Cerebellar nuclear complex (tissue), 1 donor: ENCODE measurements around the gene CLDN6.

ENCODE experiments used
- DNase-seq, 2 experiments: peaks; one replicate each; lab custom pipeline; 2025; lab: John Stamatoyannopoulos, UW

The CLDN6 gene

GRCh38 chr16:3051494-3051893, 33.5 kb upstream of the CLDN6 start:
- DNase-seq = no peak

GRCh38 chr16:3051009-3051408, 33.0 kb upstream of the CLDN6 start:
- DNase-seq = no peak

GRCh38 chr16:3050487-3050886, 32.5 kb upstream of the CLDN6 start:
- no peak for DNase-seq

- no peak for DNase-seq
Observed at GRCh38 chr16:3049921-3050481, 32.0 kb upstream of the CLDN6 start.

GRCh38 chr16:3047387-3047720, 29.4 kb upstream of the CLDN6 start:
- no peak for DNase-seq

GRCh38 chr16:3046641-3047386, 28.8 kb upstream of the CLDN6 start:
- DNase-seq = no peak

- no peak for DNase-seq
Observed at GRCh38 chr16:3045758-3046640, 28.0 kb upstream of the CLDN6 start, which contains the start of gene MMP25. TSS of gene MMP25 (plus strand) at chr16:3046561. CDS start at chr16:3046918, 357 bp downstream.

- no peak for DNase-seq
Observed at GRCh38 chr16:3044708-3045107, 26.7 kb upstream of the CLDN6 start.

- no peak for DNase-seq
Observed at GRCh38 chr16:3042376-3042775, 24.4 kb upstream of the CLDN6 start.

GRCh38 chr16:3038896-3039295, 20.9 kb upstream of the CLDN6 start:
- no peak for DNase-seq

GRCh38 chr16:3038256-3038655, 20.3 kb upstream of the CLDN6 start:
- no peak for DNase-seq

GRCh38 chr16:3036726-3037315, 18.8 kb upstream of the CLDN6 start, which contains the start of gene BICDL2:
TSS of gene BICDL2 (minus strand) at chr16:3036944. CDS start at chr16:3035496, 1,448 bp downstream.
- no peak for DNase-seq

- no peak for DNase-seq
Observed at GRCh38 chr16:3035972-3036725, 18.2 kb upstream of the CLDN6 start.

GRCh38 chr16:3035289-3035971, 17.4 kb upstream of the CLDN6 start:
- DNase-seq = no peak

GRCh38 chr16:3032624-3033023, 14.6 kb upstream of the CLDN6 start:
- no peak for DNase-seq

GRCh38 chr16:3030222-3031212, 12.5 kb upstream of the CLDN6 start:
- DNase-seq = no peak

GRCh38 chr16:3029491-3030221, 11.7 kb upstream of the CLDN6 start:
- DNase-seq = no peak

GRCh38 chr16:3028716-3029319, 10.8 kb upstream of the CLDN6 start:
- DNase-seq = no peak
